GM19468 (cell line): ENCODE results near the gene STARD8.
"Not testable (repeated sequence)": the region's sequence is repeated elsewhere in the genome, so short reads cannot be mapped to it uniquely, and the experiment has no call there.

Experiments
- ATAC-seq: cut with Tn5 transposase; IDR thresholded peaks from one replicate; pipeline ENCODE4 v1.9.1; 2021; ENCODE audit warnings: mild to moderate bottlenecking, moderate library complexity, moderate number of reproducible peaks; ENCODE audit not compliant: unreplicated experiment; ENCODE audit errors: extremely low read depth

The STARD8 gene

DNA sequence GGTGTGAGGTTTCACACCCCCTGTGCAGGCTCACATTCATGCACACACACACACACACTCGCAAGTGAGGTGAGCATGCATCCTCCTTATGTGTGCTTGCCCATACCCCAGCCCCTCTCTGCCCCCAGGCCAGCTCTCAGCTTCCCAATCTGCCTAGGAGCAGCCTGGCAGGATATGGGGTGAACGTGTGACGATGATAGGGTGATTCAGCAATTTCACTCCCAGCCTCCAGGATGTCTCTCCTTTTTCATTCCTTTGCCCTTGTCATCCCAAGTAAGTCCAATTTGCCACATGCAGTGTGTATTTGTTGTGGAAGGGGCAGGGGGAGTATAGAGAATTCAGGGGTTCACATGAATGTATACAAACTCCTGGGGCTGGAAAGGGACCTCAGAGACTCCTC, 7.2 kb downstream of the STARD8 start:
- no peak for ATAC-seq

DNA sequence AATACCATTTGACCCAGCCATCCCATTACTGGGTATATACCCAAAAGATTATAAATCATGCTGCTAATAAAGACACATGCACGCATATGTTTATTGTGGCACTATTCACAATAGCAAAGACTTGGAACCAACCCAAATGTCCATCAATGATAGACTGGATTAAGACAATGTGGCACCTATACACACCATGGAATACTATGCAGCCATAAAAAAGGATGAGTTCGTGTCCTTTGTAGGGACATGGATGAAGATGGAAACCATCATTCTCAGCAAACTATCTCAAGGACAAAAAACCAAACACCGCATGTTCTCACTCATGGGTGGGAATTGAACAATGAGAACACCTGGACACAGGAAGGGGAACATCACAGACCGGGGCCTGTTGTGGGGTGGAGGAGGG, 9.0 kb downstream of the STARD8 start:
- ATAC-seq = not testable (repeated sequence)

DNA sequence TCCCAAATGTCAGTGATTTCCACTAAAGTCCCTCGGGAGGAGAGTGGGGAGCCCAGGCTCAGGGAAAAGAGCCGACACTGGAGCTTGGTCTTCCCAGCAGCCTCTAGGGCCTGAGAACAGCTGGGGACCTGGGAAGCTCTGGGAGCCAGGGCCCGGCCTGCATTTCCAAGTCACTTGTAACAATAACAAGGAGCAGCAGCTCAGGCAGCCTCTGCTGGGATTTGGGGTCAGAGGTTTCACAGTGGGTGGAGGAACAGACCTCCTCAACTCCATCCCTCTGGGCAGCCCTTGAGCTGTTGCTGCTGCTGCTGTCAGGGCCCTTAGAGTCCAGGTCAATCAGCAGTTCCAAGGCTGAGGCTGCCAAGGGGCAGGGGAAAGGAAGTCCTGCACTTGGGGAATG, 11.1 kb downstream of the STARD8 start:
- no peak for ATAC-seq

DNA sequence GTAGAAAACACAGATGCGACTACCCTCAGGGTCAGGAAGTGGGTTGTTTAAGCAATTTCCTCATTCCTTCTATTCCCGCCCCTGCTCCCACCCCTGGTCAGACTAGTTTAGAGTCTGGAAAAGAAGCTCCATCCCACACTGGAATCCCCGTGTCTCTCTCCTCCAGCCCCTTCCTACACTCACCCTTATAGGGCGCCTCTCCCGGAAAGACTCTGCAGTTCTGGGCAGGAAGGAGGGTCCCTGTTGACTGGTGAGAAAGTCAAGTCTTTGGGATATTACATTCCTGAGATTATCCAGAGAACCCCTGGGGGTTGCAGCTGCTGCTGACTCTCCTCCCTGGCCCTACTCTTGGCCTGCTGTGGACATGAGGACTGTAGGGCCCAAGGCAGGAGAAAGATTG, 11.9 kb downstream of the STARD8 start:
- no peak for ATAC-seq

DNA sequence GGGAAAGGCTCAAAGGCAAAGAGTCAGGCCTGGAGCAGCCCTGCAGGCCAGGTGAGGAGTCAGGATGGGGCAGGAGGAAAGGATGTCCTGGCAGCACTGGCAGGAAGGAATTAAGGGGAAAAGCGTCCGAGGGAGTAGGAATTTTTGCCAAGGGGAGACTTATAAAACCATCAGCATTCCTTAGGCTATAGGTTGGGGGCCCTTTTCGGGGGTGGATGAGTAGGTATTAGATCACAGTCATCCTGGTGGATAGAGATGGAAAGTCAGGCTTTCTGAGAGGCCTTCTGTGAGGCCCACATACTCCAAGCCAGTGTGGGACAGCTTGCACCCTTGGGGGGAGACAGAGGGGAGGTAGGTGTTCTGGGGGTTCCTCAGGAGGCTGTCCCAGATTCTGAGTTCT, 12.3 kb downstream of the STARD8 start:
- ATAC-seq = no peak

DNA sequence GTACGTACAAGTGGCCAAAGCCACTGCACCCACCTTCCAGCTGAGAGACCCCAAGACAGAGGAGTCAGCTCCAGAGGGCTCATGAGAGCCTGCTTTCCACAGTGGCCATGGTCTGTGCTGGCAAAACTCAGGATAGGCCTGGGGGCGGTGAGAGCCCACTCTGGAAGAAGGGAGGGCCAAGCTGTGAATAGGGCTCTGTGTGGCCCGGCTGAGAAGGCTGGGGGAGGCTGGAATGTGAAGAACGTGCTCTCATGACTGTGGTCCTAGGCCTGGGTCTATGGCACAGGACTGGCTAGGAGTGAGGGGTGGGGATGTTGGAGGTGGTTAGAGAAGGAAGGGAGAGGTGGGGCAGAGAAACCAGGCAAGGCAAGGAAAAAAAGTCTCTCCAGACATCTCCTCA, 13.3 kb downstream of the STARD8 start:
- no peak for ATAC-seq

DNA sequence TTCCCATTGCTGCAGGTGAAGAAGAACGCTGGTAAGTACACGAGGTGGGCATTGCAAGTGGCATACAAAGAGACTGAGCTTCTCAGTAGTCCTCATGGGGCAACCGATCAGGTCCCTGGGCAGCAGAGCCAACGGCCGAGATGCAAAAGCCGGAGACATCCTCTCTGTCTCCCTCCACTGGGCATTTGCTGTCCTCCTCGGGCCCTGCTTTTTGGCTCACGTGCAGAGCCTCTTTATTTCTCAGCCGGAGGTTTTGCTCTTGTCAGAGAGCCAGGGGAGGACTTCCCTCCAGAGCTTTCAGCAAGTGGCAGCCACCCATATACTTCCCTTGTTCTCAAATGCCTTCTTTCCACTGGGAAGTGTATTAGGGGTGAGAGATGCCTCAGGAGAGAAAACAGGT, 18.0 kb downstream of the STARD8 start:
- no peak for ATAC-seq

DNA sequence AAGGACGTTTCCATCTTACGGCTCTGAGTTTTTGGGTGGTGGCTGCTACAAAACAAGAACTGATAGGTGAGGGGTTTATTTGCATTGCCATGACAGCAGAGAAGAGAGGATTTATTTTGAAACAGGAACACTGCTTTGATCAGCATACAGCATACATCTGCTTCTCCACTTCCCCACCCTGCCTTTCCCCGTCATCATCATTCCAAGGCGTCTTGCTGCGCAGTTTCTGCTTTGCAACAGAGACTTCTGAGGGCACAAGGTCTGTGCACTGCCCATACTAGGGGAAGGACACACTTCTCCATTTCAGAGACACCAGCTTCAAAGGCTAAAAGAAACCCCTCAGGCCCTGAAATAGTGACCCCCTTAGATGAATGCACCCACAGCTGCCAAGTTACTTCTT, 19.1 kb downstream of the STARD8 start:
- no peak for ATAC-seq

DNA sequence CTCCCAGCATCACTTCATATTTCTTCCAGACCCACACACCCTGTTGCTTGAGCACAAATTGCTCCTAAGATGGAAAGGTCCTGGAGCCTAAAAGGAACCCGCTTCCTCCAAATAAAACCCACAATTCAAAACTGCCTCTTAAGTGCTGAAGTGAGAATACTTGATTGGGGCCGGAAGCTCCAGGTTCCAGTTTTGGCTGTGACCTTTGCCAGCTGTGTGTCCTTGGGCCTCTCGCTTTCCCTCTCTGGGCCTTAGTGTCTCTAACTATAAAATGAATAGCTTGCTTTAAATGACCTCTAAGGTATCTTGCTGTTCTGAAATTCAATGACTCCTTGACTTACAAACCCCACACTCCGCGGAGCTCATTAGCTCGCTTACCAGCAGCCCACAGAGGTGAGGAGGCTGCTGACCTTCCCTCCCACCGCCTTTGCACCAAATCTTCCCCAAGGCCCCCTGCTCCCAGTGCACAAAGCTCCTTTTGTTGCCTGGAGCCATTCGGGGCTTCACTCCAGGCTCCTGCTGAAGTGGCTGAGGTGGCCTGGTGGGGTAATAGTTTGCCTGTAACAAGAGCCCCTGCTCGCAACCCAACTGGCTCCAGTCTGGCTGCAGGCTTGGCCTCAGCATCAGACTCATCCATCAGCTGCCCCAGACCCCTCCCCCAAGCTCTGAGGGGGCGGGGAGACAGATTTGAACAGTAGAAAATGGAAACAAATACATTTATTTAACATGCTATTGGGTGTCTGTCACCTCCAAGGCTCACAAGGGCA, 21.8 kb downstream of the STARD8 start:
- ATAC-seq = no peak

DNA sequence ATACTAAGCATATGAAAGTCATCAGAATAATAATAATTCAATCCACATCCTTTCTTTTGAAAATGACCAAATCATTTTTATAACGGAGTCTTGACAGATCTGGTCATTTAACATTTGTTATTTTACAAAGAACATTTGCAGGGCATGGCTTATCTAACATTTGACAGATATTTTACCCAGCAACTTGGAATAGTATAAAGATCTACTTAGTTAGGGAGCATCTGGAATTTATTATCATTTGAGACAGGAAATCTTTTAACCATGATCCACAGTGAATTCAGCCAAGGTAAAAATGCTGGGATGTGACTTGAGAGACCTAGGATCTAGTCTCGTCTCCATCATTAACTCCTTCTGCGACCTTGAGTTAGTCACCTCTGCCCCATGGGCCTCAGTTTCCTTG, 22.4 kb downstream of the STARD8 start:
- ATAC-seq = no peak

DNA sequence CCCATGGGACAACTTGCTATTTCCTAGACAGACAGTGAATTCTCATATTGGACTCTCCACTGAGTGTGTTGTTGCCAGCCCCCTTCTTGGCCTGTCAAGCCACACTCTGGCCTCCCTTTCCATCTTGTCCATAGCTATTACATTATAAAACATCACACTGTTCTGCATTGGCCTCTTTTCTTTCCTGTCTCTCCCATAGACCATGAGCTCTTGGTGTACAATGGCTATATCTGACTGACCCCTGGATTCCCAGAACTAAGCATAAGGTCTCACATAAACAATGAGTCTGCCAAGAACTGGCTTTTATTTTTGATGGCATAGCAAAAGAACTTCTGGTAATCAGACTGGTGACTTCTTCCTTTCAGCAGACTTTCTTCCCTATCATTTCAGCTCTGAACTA, 23.8 kb downstream of the STARD8 start:
- no peak for ATAC-seq

DNA sequence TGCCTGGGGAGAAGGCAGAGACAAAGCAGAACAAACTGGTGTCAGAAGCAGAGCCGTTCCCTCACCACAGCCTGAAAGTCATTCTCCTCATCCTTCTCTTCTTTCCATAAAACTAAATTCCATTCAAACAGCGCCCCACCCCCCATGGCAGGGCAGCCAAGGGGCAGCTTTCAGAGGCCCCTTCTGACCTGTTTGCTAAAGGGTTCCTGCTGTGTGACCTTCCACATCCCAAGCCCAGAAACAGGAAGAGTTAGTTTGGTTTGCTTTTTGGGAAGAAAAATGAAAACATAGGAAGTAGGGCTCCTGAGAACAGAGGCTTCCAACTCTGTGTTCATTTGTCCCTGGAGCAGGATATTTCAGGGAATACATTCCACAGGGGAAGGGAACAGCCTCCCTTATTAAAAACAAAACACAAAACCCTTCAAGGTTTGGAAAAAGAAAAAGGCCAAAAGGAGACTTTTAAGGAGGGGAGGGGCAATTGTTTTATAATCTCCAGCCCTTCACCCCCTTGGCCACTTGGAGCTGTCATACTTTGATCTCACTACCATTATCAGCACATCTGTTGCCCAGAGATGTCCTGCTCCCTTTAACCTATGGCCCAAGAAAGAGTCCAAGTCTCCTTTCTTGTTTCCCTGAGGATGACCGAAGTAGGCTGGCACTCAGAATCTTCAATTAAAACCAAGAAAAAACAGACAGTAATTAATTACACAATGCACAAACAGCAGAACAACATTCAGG, 25.3 kb downstream of the STARD8 start:
- ATAC-seq = no peak

DNA sequence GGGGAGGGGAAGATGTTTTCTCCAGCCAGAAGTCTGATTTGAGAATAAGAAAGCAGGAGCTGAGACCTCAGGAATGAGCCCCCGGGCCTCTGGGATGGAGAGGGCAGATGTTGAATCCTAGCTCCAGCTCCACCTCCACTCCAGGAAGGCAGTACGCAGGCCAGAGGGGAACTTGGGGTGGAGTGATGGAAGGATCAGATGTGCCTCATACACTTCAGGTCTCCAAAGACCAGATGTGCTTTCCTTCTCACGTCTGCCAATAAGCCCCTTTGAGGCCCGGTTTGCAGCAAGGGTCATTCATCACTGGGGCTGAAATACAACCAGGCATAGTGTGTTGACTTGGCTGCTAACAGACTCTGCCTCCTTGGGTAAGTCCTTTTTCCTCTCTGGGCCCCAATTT, 28.1 kb downstream of the STARD8 start:
- no peak for ATAC-seq

DNA sequence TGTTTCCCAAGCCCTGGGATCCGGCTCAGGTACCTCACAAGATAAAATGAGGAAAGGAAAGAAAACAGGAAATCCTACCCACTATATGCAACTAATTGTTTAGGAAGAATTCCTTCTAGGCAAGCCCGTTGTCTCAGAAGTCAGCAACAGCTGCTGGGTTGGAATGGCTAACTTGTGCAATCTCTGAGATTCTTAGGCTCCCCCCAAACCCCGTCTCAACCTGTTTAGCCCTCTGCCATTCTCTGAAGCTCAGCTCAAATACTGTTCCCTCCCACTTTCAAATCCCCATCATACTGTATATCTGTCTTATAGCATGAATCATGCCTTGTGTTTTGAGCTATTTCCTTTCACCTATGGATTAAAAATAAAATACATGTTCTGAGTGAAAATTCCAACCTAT, 28.9 kb downstream of the STARD8 start:
- no peak for ATAC-seq

DNA sequence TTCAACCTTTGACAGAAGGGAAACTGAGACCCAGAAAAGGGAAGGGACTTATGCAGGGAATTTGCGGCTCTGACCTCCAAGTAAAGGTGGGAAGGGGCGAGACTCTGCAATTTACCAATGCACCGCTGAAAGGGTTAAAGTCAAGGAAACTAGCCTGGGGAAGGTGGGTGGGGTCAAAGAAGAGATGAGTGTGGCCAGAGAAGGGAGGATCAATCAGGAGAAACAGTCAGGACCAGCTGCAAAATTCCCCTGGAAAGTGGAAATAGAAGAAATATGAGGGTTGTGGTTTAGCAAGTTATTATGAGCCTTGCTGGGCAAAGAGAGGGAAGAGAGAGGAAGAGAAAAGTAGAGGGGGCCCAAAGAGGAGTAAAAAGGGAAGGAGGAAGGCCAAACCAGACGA, 30.5 kb downstream of the STARD8 start:
- ATAC-seq = no peak

DNA sequence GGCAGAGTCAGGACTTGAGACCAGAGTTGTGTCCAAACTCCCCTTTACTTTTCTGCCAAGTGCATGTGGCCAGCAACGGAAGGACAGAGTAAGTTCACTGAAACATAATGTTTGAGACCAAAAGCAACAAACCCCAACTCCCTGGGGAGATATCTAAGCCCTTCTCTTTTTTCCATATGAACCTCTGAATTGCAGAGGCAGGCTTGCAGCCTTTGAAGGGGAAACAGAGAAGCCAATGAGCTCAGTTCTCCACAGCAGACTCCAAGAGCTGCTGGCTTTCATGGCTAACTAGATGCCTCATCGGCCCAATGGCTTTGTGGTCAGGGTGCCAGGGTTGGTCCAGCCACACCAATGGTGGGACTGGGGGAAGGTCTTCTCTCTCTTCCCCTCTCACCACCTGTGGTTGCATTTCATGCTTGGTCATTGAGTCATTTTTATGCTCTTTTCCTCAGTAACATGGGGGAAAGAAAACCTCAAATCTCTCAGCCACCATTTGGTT, 34.0 kb downstream of the STARD8 start:
- ATAC-seq = no peak

DNA sequence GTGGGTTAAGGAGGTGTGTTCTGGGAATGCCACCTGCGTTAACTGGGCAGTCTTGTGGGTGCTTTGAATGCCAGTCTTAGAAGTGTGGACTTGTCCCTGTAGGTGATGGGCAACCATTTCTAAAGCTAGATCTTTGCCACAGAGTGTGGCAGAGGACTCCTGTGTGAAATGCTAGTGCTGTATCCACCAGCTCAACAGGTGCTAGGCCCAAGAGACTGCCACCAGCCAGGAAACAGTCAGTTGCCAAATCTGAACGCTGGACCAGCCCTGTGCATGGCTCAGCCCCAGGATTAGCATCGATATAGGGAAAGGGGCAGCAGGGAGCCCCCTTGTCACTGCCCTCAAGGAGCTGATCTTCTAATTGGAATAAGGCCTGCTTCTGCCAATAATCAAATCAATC, 35.3 kb downstream of the STARD8 start:
- ATAC-seq = no peak

DNA sequence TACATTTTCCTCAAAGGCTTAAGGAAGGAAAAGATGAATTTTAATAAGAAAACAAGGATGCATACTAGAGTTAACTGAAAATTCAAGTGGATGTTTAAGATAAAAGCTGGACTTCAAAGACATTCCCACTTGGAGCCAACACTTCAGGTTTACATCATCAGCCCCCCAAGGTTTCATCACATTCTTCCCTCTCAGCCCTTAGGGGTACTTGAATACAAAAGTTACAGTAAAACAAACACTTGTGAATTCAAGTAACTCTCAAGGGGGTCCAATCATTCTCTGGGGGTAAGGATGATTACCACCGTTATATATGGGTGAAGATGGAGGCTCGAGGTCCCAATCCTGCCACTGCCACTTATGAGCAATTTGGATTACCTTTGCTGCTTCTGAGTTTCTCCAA, 36.1 kb downstream of the STARD8 start:
- no peak for ATAC-seq

DNA sequence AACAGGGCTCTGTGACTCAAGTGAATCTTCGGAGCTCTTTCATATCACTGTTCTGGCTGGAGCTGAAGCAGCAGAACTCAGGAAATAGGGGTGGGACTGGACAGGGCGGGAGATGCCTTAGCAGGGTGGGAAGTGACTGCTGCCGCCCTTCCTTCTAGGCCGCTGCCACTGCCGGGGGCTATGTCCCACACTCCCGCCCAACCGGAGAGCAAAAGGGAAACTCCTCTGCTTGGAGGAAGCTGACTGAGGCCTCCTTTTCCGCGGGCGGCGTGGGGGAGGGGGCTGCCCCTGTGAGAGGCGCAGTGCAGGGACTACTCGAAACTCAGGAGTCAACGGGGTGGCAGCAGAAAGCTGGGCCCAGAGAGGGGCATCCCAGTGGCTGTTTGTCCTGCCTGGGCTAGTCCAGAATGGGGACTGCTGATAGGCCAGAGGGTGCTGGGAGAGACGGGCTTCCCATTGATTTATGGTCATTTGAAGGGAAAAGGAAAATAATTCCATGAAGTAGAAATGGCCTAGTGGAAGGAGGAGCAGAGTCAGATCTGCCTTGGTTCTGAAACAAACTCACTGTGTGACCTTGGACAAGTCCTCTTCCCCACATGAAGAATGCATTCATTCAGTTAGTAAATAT, 36.9 kb downstream of the STARD8 start:
- no peak for ATAC-seq

DNA sequence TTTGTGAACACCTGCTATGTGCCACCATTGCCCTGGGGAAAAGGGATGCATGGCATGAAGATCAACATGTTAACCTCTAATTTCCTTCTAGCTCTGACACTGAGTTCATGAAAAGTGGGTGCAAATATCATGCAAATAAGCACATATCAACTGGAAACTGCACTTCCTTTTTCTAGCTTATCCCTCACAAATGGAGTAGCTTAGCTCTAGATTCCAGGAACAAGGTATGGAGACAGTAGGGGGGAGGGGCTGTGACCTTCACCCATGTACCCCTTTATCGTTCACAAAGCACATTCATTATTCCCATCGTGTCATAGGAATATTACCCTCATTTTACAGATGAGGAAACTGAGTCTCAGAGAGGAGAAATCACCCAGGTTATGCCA, 37.4 kb downstream of the STARD8 start:
- no peak for ATAC-seq

DNA sequence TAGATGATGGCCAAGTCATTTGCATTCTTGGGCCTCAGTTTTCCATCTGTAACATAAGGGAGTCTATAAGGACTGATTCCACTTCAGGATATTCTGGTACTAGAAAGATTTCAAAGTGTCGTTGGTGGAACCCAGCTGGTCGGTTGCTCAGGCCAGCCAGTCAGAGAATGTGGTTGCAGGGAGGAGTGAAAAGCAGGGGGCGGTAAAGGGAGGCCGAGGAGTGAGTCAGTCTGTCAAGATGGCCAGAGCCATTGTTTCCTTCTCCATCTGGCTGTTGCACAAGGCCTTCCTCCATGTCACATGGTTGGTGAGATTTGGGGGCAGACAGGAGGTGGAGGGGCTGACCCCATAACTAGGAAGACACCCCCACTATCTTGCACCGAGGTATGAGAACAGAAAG, 38.2 kb downstream of the STARD8 start:
- ATAC-seq = no peak
